PC-9 (cell line): ENCODE results near the gene RRBP1.

Source experiments
- EZH2 ChIP-seq: fragments of 200-600 bp; sonication (generic); IDR thresholded peaks from 2 replicates; pipeline ENCODE4 v1.8.0; 2017; ENCODE audit warnings: antibody characterized with exemption, low read depth
- TF ChIP-seq, protein P1 (sequence below): fragments of 200-600 bp; sonication (generic); conservative IDR thresholded peaks from 2 replicates; pipeline ENCODE4 v1.6.1; 2017; ENCODE audit warnings: mixed run types, antibody characterized with exemption, mild to moderate bottlenecking, moderate library complexity

DNA sequence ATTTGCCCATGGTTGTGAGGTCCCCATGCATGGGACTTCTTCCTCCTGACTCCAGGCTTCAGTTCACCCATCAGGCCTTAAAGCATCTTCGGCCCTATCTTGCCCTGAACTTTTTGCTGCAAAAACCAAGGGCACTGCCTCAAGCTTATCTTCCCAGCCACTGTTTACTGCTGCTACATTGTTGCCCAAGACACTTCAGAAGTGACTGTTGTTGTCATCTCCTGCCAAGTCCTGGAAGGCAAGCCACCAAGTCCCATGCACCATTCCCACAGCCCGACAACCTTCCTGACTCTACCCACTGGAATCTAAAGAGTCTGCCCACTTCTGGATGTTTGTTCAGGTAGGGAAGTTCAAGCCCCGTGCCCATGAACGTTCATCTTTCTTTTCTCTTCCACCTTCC is 30.2 kb upstream of the RRBP1 start:
- TF ChIP-seq, protein P1, sequence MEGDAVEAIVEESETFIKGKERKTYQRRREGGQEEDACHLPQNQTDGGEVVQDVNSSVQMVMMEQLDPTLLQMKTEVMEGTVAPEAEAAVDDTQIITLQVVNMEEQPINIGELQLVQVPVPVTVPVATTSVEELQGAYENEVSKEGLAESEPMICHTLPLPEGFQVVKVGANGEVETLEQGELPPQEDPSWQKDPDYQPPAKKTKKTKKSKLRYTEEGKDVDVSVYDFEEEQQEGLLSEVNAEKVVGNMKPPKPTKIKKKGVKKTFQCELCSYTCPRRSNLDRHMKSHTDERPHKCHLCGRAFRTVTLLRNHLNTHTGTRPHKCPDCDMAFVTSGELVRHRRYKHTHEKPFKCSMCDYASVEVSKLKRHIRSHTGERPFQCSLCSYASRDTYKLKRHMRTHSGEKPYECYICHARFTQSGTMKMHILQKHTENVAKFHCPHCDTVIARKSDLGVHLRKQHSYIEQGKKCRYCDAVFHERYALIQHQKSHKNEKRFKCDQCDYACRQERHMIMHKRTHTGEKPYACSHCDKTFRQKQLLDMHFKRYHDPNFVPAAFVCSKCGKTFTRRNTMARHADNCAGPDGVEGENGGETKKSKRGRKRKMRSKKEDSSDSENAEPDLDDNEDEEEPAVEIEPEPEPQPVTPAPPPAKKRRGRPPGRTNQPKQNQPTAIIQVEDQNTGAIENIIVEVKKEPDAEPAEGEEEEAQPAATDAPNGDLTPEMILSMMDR: no peak
- no peak for TF ChIP-seq EZH2
